ENCODE results near the gene FOXA3.

- TF ChIP-seq CTCF (IDR thresholded peaks at IDR 0.05; ENCODE audit: insufficient read depth, low read depth, low read length) = no peak
- no peak for TF ChIP-seq EZH2 (IDR thresholded peaks at IDR 0.05; ENCODE audit: insufficient read depth, low read length)
Observed at GRCh38 chr19:45828945-45829344, 35.2 kb upstream of the FOXA3 start.
